ENCODE data around the gene TAP2.
"Not testable (repeated sequence)": the region's sequence is repeated elsewhere in the genome, so short reads cannot be mapped to it uniquely, and the experiment has no call there.

Gene TAP2

DNA sequence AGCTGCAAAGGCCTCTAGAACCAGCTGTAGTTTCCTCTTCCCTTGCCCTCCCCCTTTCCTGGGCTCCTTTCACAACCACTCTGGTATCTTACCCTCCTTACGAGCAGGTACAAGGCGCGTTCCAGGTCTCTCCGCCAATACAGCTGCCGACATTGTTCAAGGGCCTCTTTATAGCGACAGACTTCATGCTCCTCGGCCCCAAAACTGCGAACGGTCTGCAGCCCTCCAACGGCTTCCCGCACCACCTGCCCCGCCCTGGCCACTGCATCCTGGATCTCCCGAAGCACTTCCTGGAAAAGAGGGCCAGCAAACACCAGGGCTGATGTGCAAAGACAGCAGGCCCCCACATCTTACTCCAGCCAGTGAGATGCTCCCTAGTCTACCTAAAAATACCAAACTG is 6.0 kb downstream of the TAP2 start:
- DNase-seq: no peak

DNA sequence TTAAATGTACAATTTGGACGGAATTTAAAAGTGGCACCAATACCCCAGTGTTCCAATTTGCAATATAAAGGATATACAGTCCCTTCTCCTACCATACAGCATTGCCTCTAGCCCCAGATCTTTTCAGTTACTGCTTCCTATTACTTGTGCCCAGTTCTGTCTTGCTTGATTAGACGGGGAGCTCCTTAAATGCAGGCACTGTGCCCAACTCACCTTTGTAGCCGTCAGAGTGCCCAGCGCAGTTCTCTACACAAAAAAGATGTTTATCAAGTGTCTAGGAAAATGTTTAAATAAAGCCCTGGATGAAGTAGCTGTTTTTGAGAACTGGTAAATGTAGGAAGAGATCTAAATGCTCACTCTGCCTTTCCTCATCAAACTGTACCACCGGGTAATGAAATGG is 7.6 kb downstream of the TAP2 start:
- DNase-seq: no peak

DNA sequence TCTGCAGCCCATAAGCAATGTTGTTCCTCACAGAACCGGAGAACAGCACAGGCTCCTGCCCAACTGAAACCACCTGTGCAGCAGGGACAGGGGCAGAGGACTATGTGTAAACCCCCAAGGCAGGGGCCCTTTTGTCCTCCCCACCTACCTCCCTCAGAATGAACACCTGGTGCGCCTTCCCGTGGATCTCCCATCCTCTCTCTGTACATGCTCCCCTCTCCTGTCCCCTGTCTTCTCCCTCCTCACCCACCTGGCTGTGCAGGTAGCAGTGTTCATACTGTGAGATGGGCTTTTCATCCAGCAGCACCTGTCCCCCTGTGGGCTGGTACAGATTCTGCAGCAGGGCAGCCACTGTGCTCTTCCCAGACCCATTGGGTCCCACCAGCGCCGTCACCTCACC is 8.5 kb downstream of the TAP2 start:
- DNase-seq: no peak

DNA sequence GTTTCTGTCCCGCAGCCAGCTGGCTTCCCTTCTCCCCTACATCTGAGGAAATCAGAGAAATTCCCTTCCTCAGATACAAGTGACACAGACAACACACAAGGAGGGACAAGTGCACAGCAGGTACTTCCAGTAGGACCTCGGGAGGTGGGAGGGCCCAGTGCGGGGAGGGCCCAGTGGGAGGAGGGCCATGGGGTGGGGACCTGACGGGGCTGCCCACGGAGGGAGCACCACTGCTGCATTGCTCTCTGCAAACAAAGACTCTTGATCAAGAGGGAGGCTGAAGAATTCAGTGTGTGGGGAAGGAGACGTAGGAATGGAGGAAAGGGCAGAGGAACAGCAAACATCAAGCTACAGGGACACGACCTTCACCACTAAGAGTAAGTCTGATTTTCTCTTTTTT is 9.0 kb downstream of the TAP2 start:
- no peak for DNase-seq

DNA sequence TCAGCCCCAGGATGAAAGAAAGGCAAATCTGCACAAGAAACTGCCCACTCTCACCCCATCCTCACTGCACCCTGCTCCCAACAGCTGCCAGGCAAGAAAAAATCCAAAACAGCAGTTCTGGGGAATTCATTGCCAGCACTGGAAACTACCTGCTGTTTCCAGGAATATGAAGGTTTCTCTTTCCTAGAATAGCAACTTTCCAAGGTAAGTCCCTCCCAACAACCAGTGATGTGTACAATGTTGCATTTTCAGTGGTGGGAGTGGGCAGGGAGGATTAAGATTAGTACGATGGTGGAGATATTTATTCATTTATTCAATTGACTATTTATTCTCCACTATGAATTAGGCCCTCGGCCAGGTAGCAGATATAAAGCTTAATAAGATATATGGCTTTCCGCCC is 11.5 kb downstream of the TAP2 start:
- no peak for DNase-seq

DNA sequence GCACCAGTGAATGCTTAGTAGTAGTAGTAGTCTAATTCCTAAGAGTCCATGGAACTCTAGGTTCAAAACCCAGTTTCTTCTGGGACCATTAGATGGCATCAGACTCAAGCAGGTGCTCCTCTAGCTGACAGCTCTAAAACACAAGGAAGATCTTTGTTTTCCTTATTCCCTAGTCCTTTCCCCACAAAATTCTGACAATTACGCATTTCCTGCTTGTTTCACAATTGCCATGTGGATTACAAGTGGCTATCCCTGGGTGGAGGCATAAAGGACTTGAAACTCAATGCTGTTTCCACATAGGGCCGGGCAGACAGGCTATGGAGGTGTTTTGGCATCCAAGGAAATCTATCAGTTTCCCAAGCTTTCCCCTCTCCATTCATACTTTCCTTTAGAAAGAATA is 12.6 kb downstream of the TAP2 start:
- no peak for DNase-seq

DNA sequence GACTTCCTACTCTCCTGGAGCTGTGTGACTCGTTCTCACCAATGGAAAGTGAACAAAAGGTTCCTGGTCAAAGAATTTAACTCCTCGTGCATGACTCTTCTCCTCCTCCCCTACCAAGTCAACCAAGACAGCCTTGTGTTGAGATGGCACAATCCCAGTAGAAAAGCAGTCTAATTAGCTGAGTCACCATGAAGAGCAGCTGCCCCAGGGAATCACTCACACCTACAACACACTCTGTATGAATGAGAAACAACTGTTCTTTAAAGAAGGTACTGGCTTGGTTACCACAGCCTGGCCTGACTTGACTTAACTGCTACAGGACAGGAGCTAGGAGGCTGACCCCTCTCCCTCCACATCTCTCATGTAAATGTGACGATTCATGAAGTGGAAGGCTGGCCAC is 18.8 kb downstream of the TAP2 start:
- DNase-seq: no peak

DNA sequence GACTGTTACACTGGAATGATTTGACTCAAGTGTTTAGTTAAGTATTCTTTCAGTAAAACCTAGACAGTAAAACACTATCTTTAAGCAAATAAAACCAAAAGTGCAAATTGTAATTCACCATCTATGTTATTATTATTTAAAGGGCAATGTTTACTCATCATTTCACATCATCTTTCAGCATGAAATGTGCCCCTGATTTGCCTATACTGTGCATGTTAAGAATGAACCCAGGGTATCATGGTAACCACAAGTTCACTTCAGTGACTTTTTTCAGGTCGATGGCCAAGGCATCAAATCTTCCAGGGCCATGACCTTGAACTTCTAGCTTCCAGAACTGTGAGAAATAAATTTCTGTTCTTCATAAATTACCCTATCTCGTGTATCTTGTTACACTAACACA is 19.7 kb downstream of the TAP2 start:
- no peak for DNase-seq

DNA sequence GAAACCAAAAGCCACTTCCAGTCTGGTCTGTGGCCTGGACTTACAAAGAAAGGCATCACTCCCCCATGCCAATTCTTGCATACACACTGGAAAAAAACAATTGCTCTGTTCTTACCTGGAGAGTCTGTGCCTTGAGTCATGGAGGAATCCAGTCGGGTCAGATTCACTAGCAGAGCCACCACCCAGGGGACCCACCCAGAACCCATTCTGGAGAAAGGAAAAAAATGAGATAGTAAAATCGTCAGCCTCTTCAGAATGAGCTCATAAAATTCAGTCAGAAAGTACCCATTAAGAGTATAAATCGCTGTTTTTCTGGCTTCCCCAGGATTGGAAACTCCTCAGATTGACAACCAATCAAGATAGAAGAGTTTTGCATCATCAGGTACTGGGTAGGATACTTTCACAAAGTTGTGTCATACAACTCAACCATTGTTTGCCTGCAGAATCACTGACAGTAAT is 21.8 kb downstream of the TAP2 start, which contains the start of gene HLA-DOB:
Gene HLA-DOB (minus strand): TSS at position 257 of the 459 bp plus-strand sequence. CDS start 51 bp downstream, at position 206.
- peak; percentile 43 for DNase-seq

DNA sequence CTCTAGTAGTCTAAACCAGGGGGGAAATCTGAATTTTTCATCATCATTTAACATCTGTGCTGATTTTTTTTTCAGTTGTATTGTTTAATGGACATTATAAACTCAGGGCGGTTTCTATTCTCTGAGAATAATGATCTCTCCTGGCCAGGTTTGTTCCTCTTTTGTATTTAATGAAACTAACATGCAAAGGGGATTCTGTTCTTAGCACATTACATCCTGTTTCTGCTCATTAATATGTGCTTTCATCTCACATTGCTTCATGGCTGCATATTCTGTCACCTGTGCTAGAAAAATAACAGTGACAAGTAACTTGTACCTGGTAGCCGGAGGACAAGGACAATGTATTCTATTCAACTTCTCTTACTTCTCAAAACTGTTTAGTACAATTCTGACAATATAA is 22.5 kb downstream of the TAP2 start:
- DNase-seq: no peak

DNA sequence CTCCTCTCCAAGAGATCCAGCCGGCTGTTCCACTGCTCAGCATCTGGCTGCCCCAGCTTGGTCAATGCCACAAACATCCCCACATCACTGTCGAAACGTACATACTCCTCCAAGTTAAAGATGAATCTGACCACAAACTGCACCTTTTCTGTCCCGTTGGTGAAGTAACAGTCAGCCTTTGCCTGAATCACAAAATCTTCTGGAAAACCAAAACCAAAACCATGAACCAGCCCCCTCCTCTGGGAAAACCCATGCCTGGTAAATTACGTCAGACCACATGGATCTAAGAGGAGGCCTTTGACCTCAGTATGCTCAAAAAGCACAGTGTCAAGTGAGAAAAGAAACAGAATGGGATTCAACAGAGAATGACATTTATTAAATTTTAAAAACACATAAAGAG is 23.4 kb downstream of the TAP2 start:
- no peak for DNase-seq

DNA sequence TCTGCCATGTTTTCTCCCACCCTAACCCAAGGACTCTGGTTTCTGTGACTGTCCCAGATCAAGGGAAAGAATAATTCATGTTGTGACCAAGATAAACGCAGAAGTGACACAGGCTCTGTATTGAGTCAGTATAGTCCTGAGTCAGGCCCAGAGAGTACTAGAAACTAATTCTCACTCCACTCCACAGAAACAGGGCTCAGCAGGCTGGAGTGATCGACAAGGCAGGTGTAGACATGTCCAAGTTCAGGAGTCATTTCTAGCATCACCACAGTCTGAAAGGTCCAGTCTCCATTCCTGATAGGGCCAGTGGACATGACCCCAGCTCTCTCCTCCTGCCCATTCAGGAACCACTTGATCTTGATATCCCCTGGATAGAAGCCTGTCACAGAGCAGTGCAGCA is 24.4 kb downstream of the TAP2 start:
- no peak for DNase-seq

DNA sequence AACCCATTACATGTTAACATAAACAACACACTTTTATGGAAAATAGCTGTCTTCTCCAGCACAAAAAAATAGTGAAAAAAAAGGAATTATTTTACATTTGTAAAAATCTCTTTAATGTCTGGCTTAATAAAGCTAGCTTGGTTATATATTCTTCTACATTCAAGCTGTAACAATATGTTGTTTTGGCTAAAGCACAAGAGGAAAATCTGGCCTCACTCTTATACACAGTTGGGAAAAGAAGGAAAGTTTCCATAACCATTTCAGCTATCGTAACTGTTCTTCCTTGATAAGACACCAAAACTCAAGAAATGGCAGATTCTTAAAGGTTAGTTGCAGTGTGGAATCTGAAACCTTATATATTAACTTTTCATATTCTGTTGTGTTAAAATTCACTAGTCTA is 29.4 kb downstream of the TAP2 start:
- DNase-seq: no peak

DNA sequence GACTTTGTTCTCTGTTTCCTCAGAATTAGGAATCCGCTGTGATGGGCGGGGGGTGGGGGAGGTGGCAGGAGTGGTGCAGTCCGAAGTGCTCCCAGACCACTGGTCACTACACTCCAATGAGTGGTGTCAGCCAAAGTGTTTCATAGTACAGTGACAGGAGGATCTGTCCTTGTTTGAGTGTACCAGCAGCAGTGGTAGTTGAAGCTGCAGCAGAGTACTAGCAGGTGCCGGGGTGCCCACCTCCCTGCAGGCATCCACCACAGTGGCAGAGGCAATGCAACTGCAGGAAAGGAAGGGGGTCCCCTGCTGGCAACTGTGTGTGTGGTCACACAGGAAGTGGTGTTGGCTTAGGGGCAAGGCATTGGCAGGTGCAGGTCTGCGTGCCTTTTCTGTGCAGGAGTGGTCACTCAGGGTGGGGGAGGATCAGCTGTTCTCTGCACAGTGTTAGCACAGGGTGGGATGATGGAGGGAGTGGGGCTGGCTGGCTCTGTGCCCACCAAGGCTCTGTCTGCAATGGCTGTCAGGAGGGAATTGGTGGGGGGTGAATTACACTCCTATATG is 31.4 kb downstream of the TAP2 start:
- no peak for DNase-seq

DNA sequence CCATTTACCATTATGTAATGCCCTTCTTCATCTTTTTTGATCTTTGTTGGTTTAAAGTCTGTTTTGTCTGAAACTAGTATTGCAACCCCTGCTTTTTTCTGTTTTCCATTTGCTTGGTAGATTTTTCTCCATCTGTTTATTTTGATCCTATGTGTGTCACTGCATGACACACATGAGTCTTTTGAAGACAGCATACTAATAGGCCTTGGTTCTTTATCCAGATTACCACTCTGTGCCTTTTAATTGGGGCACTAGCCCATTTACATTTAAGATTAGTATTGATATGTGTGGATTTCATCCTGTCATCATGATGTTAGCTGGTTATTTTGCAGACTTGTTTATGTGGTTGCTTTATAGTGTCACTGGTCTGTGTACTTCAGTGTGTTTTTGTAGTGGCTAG is 33.1 kb downstream of the TAP2 start:
- DNase-seq: not testable (repeated sequence)

DNA sequence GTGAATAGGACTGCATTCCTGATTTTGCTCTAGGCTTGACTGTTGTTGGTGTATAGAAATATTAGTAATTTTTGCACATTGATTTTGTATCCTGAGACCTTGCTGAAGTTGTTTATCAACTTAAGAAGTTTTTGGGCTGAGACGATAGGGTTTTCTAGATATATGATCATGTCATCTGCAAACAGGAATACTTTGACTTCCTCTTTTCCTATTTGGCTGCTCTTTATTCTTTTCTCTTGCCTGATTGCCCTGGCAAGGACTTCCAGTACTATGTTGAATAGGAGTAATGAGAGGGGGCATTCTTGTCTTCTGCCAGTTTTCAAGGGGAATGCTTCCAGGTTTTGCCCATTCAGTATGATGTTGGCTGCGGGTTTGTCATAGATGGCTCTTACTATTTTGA is 35.1 kb downstream of the TAP2 start:
- DNase-seq: no peak

DNA sequence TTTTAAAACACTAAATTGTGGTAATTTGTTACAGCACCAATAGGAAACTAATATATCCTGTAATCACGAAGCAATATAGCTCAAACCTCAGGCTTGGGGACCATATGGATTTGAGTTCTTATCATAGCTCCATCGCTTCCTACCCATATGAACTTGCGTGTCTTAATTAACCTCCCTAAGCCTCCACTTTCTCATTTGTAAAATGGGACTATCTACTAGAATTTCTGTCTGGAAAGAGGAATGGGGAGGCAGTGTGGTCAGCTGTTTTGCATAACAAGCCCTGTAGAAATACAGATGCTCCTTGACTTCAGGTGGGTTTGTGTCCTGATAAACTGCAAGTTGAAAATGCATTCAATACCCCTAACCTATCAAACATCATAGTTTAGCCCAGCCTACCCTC is 38.8 kb downstream of the TAP2 start:
- no peak for DNase-seq

DNA sequence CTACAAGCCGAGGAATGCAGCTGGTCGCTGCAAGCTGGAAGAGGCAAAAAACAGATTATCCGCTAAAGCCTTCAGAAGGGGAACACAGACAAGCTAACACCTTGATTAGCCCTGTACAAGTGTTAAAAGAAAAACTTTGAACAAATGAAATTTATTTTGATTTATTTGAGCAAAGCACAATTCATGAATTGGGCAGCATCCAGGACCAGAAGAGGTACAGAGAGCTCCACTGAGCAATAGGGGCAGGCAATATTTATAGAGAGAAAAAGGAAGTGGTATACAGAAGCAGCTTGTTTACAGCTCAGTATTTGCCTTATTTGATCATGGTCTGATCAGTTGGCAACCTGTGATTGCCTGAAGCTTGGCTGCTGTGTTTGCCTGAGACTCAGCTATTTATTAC is 39.4 kb downstream of the TAP2 start:
- no peak for DNase-seq

DNA sequence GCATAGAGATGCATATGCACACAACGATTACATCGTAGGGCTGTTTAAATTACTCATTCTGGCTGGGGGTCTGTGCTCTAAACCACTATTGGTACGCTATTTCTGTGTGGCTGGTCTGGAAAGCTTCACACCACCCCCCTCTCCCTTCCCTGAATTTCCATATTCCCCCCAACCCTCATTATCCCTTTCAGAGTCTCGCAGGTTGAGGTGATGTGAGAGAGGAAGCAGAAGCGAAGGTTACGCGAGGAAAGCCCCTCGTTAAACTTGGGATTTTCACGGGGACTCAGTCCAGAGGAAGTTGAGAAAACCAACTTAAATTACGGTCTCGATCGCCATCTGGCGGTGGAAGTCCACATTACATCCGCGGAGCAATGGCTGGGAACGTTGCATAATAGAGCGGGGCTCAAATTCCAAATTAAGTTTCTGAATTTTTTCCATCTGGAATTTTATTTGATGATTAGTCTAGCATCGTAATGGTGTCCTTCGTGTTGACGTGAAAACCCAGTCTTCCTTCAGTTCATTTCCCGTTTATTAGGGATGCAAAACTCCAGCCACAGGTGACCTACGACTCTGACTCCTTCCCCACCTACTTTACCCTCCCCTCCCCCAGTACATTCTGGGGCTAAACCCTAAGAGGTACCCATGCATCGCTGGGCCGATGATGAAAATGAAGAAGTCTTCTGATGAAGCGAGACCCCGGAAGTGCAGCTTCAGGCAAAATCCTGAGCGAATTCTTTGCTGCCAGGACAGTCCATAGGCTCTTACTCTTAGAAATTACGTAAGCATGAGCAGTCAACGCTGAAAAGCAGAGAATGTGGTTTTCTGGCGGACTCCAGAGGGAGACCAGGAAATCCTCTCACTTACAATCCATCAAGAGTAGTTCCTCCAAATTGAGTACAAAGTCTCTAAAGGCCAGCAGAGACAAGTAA is 41.4 kb downstream of the TAP2 start:
- peak; percentile 75 for DNase-seq

DNA sequence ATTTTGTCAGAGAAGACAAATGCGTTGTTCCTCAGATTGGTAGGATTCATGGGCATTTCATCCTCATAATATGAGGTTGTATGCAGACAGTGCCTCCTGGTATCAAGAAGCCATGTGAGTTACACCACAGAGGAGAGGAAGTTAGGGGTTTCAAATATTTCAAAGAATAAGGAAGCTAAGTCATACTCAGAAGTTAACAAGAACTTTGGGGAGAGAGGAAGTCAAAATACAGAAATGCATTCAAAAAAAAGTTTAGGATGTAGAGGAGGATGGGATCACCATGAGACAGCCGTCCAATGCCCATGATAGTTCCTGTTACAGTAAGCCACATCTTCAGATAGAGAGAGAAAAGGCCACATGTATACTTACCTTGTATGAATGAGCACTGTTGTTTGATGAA is 44.0 kb downstream of the TAP2 start:
- DNase-seq: no peak

DNA sequence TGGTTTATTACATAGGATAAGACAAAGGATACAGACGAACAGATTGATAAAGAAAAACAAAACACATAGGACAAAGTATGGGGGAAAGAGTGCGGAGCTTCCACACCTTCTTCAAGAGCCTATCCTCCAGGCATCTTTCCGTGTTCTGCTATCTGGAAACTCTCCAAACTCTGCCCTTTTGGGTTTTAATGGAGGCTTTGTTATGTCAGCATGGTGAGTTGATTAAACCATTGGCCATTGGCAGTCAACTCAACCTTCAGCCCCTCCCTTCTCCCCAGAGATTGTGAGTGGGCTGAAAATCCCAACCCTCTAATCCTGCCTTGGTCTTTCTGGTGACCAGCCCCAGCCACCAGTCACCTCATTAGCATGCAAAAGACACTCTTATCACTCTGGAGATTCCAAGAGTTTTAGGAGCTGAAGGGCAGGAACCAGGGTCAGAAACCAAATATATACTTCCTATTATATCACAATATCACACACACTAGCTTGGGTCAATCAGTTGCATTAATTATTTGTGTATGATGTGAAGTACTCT is 45.6 kb downstream of the TAP2 start:
- DNase-seq: no peak

DNA sequence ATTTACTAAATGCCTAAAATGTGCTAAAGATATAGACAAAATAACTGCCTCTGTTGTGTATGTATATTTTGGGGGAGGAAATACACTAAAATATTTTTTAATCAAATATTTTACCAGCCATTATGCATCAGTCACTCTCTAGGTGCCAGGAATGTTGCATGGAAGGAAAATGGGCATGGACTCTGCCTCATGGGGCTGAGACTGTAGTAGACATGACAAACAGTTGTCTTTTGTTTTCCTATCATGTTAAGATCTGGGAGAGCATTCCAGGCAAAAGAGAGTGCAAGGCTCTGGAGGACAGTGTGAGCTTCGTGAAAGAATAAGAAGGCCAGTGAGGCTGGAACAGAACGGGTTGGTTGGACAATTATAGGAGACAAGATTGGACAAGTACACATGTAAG is 48.2 kb downstream of the TAP2 start:
- no peak for DNase-seq

Data from CD4-positive, alpha-beta T cell treated with Interleukin-21 for 1 hour (primary cell).